ENCODE measurements around the gene CPVL.

CPVL gene

DNA sequence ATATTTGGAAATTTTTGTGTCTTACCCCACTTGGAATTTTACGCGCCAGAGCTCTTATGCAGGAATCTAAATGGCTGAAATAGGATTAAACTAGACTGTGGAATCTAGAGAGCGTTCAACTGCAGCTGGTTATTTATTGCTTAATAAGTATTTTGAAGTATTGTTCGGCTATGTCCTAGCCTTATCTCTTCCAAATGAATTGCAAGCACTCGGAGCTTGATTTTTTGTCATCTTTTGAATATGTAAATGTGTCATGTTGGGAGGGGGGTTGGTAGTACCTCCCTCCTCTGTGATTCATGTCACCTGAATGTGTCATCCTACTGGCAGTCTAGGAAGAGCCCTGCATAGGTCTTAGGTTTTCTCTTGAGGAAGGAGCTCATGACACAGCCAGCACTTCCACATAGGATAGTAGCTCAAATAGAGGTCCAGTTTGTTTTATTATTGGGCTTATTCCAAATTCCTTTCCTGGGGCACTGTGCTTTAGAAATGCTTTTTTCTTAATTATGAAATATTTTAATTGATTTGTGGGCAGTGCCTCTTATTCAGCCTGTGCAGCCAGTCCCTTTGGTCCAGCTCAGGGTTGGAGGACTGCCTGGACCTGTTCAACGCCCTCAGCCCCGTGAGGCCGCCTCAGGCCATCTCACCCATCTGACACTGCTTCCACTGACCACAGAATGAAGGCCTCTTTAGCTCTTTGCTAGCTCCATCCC, 165.7 kb downstream of the CPVL start:
- H3K4me3 ChIP-seq (ENCODE audit: low read length) = no peak overlapping the region
- peaks cover 17% of the 10 kb centered on the region for H3K4me1 ChIP-seq (ENCODE audit: control insufficient read depth, insufficient read depth, low read length)
- no peak overlapping the region for H3K4me2 ChIP-seq (ENCODE audit: low read length)
- H3K27me3 ChIP-seq (ENCODE audit: control insufficient read depth, insufficient read depth, low read length) = no peaks in the 10 kb centered on the region
- peaks cover 3% of the 10 kb centered on the region for H3K9me3 ChIP-seq (replicated peaks; ENCODE audit: low read length)
- H3K9ac ChIP-seq (ENCODE audit: low read depth, low read length) = no peak overlapping the region
- no peaks in the 10 kb centered on the region for H3K36me3 ChIP-seq (ENCODE audit: insufficient read depth, low read length)

- Histone ChIP-seq H3K27me3 (ENCODE audit: control insufficient read depth, insufficient read depth, low read length) (no peaks in the 10 kb centered on the region), H3K9ac (ENCODE audit: low read depth, low read length) (no peak overlapping the region), H3K4me2 (ENCODE audit: low read length) (no peak overlapping the region), H3K4me3 (ENCODE audit: low read length) (no peak overlapping the region), H3K36me3 (ENCODE audit: insufficient read depth, low read length) (no peaks in the 10 kb centered on the region), H3K9me3 (replicated peaks; ENCODE audit: low read length) (peaks cover 3% of the 10 kb centered on the region), H3K4me1 (ENCODE audit: control insufficient read depth, insufficient read depth, low read length) (peaks cover 9% of the 10 kb centered on the region)
Observed at GRCh38 chr7:28979776-28980175, 166.6 kb downstream of the CPVL start.

DNA sequence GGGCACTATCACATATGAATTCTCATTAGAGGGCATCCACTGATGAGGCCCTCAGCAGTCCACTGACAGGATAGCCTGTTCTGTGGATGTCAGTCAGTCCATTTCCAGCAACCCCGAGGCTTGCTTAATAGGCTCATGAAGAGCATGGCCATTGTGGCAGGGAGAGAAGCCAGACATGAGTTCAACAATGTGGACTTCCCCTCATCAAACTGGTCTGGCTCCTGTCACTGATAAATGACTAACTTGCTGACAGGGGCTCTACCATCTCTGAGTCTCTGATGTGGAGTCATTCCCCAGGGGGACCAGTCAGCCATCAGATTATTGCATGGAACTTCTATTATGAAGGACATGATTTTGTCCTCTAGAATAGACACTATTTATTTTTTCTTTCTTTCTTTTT, 168.5 kb downstream of the CPVL start:
- H3K9ac ChIP-seq (ENCODE audit: low read depth, low read length) = no peak overlapping the region
- H3K4me3 ChIP-seq (ENCODE audit: low read length) = no peak overlapping the region
- H3K27me3 ChIP-seq (ENCODE audit: control insufficient read depth, insufficient read depth, low read length) = no peaks in the 10 kb centered on the region
- H3K36me3 ChIP-seq (ENCODE audit: insufficient read depth, low read length) = no peaks in the 10 kb centered on the region
- no peak overlapping the region for H3K4me2 ChIP-seq (ENCODE audit: low read length)
- H3K9me3 ChIP-seq (replicated peaks; ENCODE audit: low read length) = peaks cover 16% of the 10 kb centered on the region
- H3K4me1 ChIP-seq (ENCODE audit: control insufficient read depth, insufficient read depth, low read length) = no peaks in the 10 kb centered on the region

- Histone ChIP-seq H3K4me3 (ENCODE audit: low read length) (no peak overlapping the region), H3K36me3 (ENCODE audit: insufficient read depth, low read length) (no peaks in the 10 kb centered on the region), H3K9ac (ENCODE audit: low read depth, low read length) (no peak overlapping the region), H3K4me1 (ENCODE audit: control insufficient read depth, insufficient read depth, low read length) (no peaks in the 10 kb centered on the region), H3K9me3 (replicated peaks; ENCODE audit: low read length) (peaks cover 22% of the 10 kb centered on the region), H3K4me2 (ENCODE audit: low read length) (no peak overlapping the region), H3K27me3 (ENCODE audit: control insufficient read depth, insufficient read depth, low read length) (no peaks in the 10 kb centered on the region)
Observed at GRCh38 chr7:28976022-28976421, 170.3 kb downstream of the CPVL start.

DNA sequence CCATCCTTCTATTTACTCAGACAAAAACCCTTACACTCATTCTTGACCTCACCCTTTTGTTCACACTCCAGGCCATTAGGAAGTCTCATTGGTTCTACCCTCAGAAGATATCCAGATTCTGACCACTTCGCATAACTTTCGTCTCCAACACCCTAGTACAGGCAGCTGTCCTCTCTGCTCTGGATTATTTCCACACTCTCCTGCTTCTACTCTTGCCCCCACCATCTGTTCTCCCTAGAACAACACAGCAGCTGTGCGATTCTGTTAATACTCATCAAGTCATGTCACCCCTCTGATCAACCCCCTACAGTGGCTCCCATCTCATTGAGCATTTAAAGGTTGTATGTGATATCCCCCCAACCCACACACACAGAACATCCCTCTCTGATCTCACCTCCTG, 172.7 kb downstream of the CPVL start:
- Histone ChIP-seq H3K4me3 (ENCODE audit: low read length) (no peak overlapping the region), H3K9me3 (replicated peaks; ENCODE audit: low read length) (peaks cover 22% of the 10 kb centered on the region), H3K27me3 (ENCODE audit: control insufficient read depth, insufficient read depth, low read length) (no peaks in the 10 kb centered on the region), H3K4me1 (ENCODE audit: control insufficient read depth, insufficient read depth, low read length) (no peaks in the 10 kb centered on the region), H3K36me3 (ENCODE audit: insufficient read depth, low read length) (no peaks in the 10 kb centered on the region), H3K4me2 (ENCODE audit: low read length) (no peak overlapping the region), H3K9ac (ENCODE audit: low read depth, low read length) (no peak overlapping the region)

- no peaks in the 10 kb centered on the region for H3K36me3 ChIP-seq (ENCODE audit: insufficient read depth, low read length)
- H3K4me2 ChIP-seq (ENCODE audit: low read length) = no peak overlapping the region
- no peaks in the 10 kb centered on the region for H3K4me1 ChIP-seq (ENCODE audit: control insufficient read depth, insufficient read depth, low read length)
- H3K27me3 ChIP-seq (ENCODE audit: control insufficient read depth, insufficient read depth, low read length) = peaks cover 47% of the 10 kb centered on the region
- no peak overlapping the region for H3K9ac ChIP-seq (ENCODE audit: low read depth, low read length)
- H3K4me3 ChIP-seq (ENCODE audit: low read length) = no peak overlapping the region
- H3K9me3 ChIP-seq (replicated peaks; ENCODE audit: low read length) = no peaks in the 10 kb centered on the region
Observed at GRCh38 chr7:28964056-28964455, 182.3 kb downstream of the CPVL start.

DNA sequence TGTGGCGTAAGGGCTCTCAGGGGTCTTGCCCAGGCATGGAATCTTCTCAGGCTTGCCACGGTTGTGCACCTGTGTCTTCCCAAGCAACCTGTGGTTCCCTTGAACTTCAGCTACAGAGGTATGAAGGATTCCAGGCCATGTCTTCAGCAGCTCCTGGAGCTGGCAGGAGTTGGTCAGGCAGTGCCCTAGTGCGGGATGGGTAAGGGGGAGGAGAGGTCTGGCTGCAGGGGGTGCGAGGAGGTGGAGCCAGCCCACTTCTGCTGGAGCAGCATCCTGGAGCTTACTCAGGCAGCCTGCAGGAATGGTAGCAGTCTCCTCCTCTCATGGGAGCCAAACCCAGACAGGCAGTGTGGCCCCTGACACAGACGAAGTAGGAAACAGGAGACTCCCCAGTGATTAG, 184.4 kb downstream of the CPVL start:
- no peak overlapping the region for H3K9ac ChIP-seq (ENCODE audit: low read depth, low read length)
- H3K36me3 ChIP-seq (ENCODE audit: insufficient read depth, low read length) = no peaks in the 10 kb centered on the region
- H3K27me3 ChIP-seq (ENCODE audit: control insufficient read depth, insufficient read depth, low read length) = peaks cover 60% of the 10 kb centered on the region
- no peak overlapping the region for H3K4me2 ChIP-seq (ENCODE audit: low read length)
- peaks cover 9% of the 10 kb centered on the region for H3K4me1 ChIP-seq (ENCODE audit: control insufficient read depth, insufficient read depth, low read length)
- H3K4me3 ChIP-seq (ENCODE audit: low read length) = no peak overlapping the region
- H3K9me3 ChIP-seq (replicated peaks; ENCODE audit: low read length) = no peaks in the 10 kb centered on the region

GRCh38 chr7:28960071-28960840, 186.1 kb downstream of the CPVL start:
- H3K9me3 ChIP-seq (replicated peaks; ENCODE audit: low read length) = no peaks in the 10 kb centered on the region
- H3K4me2 ChIP-seq (ENCODE audit: low read length) = no peak overlapping the region
- no peaks in the 10 kb centered on the region for H3K36me3 ChIP-seq (ENCODE audit: insufficient read depth, low read length)
- H3K4me1 ChIP-seq (ENCODE audit: control insufficient read depth, insufficient read depth, low read length) = peaks cover 25% of the 10 kb centered on the region
- H3K27me3 ChIP-seq (ENCODE audit: control insufficient read depth, insufficient read depth, low read length) = peaks cover 66% of the 10 kb centered on the region
- no peak overlapping the region for H3K9ac ChIP-seq (ENCODE audit: low read depth, low read length)
- H3K4me3 ChIP-seq (ENCODE audit: low read length) = no peak overlapping the region

- Histone ChIP-seq H3K4me3 (ENCODE audit: low read length) (no peak overlapping the region), H3K9ac (ENCODE audit: low read depth, low read length) (no peak overlapping the region), H3K9me3 (replicated peaks; ENCODE audit: low read length) (no peaks in the 10 kb centered on the region), H3K27me3 (ENCODE audit: control insufficient read depth, insufficient read depth, low read length) (peaks cover 70% of the 10 kb centered on the region), H3K4me1 (ENCODE audit: control insufficient read depth, insufficient read depth, low read length) (peaks cover 25% of the 10 kb centered on the region), H3K4me2 (ENCODE audit: low read length) (peak overlapping the region; percentile 87), H3K36me3 (ENCODE audit: insufficient read depth, low read length) (no peaks in the 10 kb centered on the region)
Observed at GRCh38 chr7:28958980-28959347, 187.4 kb downstream of the CPVL start.

DNA sequence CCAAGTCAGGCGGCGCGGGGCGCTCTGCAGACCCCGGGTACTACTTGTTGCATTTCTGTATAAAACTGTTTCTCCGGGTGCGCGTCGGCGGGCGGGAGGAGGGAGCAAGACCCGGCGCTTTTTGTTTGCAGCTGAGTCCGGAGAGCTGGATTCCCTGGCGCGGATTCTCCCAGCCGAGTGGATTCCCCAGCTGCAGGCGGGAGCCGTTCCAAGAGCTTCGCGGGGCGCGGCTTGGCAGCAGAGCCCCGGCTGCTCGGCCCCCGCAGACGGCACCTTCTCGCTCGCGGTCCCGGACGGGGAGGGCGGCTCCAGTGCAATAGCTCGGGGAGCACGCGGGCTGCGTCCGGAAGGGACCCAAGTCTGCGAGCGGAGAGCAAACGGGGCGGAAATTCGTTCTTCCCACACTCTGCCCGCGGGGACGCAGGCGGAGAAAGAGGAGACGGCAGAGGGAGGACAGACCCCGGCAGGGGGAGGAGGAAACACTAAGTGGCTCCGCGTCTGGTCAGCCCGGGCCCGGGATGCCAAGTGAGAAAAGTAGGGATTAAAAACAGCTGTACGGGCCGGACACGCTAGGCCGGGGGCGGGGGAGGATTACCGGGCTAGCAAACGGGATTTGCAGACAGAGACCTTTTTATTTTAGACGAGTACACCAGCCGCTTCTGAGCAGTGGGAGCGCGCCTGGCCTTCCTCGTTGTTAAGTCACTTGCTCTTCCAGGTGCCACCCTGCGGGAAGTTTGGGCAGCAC, 187.9 kb downstream of the CPVL start, which contains the start of gene TRIL:
TRIL (minus strand) TSS at position 96 of the 745 bp plus-strand sequence. CDS start 284 bp downstream, outside the sequence.
- H3K27me3 ChIP-seq (ENCODE audit: control insufficient read depth, insufficient read depth, low read length) = peaks cover 70% of the 10 kb centered on the region
- H3K9ac ChIP-seq (ENCODE audit: low read depth, low read length) = no peak within 1 kb of the TSS
- H3K4me3 ChIP-seq (ENCODE audit: low read length) = peak within 1 kb of the TSS; percentile 63
- H3K36me3 ChIP-seq (ENCODE audit: insufficient read depth, low read length) = no peaks in the 10 kb centered on the region
- peaks cover 30% of the 10 kb centered on the region for H3K4me1 ChIP-seq (ENCODE audit: control insufficient read depth, insufficient read depth, low read length)
- H3K9me3 ChIP-seq (replicated peaks; ENCODE audit: low read length) = no peaks in the 10 kb centered on the region
- peak within 1 kb of the TSS; percentile 87 for H3K4me2 ChIP-seq (ENCODE audit: low read length)

DNA sequence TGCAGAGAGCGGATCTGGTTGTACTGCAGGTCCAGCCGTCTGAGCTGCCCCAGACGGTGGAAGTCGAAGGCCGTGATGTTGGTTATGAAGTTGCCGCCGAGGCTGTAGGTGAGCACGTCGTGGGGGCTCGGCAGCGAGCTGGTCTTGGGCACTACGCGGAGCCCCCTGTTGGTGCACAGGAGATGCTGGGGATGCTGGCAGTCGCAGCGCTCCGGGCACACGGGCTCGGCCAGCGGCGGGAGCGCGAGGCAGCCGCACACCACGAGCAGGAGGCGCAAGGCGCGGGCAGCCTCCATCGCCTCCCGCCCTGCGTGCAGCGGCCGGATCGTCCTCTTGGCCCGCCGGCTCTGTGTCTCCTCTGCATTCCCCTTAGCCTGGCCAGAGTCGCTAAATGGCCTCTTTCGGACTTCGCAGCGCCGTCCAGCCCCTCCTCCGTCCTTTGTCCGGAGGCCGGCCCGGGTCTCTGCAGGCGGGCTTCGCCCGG, 188.5 kb downstream of the CPVL start:
- H3K36me3 ChIP-seq (ENCODE audit: insufficient read depth, low read length) = no peaks in the 10 kb centered on the region
- peak overlapping the region; percentile 63 for H3K4me3 ChIP-seq (ENCODE audit: low read length)
- no peak overlapping the region for H3K9ac ChIP-seq (ENCODE audit: low read depth, low read length)
- H3K27me3 ChIP-seq (ENCODE audit: control insufficient read depth, insufficient read depth, low read length) = peaks cover 68% of the 10 kb centered on the region
- H3K4me1 ChIP-seq (ENCODE audit: control insufficient read depth, insufficient read depth, low read length) = peaks cover 34% of the 10 kb centered on the region
- H3K9me3 ChIP-seq (replicated peaks; ENCODE audit: low read length) = no peaks in the 10 kb centered on the region
- H3K4me2 ChIP-seq (ENCODE audit: low read length) = peak overlapping the region; percentile 87

Measured in skeletal muscle satellite cell (primary cell).